Measurements from ENCODE around the gene NMS.

- TF ChIP-seq CTCF (conservative IDR thresholded peaks at IDR 0.05; ENCODE audit: low read length) (no peak), EZH2phosphoT487 (IDR thresholded peaks at IDR 0.05; ENCODE audit: borderline replicate concordance, low read depth, low read length) (no peak)
Observed at GRCh38 chr2:100451092-100451491, 19.2 kb upstream of the NMS start.
